PC-3 (cell line): ENCODE data around the gene ANP32E. TPM values are rescaled to one million over a fixed set of nuclear protein-coding genes. Genes with fewer than 3 reads are reported as not detected.

Experiments used
- ATAC-seq: fragments of 200-7000 bp; cut with Tn5 transposase; 2 replicates; pipeline ENCODE4 v1.9.1; 2020; ENCODE audit warnings: mild to moderate bottlenecking, moderate library complexity
- BruUV-seq: library from RNA; stranded (reverse); fragments of 400-500 nt; replicated peaks from 2 replicates; lab custom pipeline; 2021; lab: Mats Ljungman, UMichigan
- CTCF ChIA-PET: fragments of 300-600 bp; sonication (Branson Sonifier 250); formaldehyde crosslinking; loops from one replicate; lab custom pipeline; 2022; ENCODE audit warnings: antibody characterized with exemption; lab: Charles Lee
- POLR2A ChIA-PET: fragments of 300-600 bp; sonication (Branson Sonifier 250); formaldehyde crosslinking; loops from one replicate; lab custom pipeline; 2022; ENCODE audit warnings: antibody characterized with exemption; ENCODE audit not compliant: unreplicated experiment; lab: Charles Lee
- DNase-seq: peaks from one replicate; pipeline ENCODE4 v3.0.0-alpha.2; 2015
- H2AFZ ChIP-seq: fragments of 300-600 bp; sonication (generic); 2 replicates; pipeline ENCODE4 v1.6.0; 2016; ENCODE audit warnings: antibody characterized with exemption, low read length
- H3F3A ChIP-seq: fragments of 300-600 bp; sonication (generic); one replicate; pipeline ENCODE4 v1.6.0; 2017; ENCODE audit warnings: antibody characterized with exemption, low read length, control low read depth, mild to moderate bottlenecking; ENCODE audit not compliant: unreplicated experiment
- H3K27ac ChIP-seq: fragments of 300-600 bp; sonication (generic); 2 replicates; pipeline ENCODE4 v1.5.1; 2016; ENCODE audit warnings: mild to moderate bottlenecking, low read length
- H3K27me3 ChIP-seq: fragments of 300-600 bp; sonication (generic); 2 replicates; pipeline ENCODE4 v1.6.1; 2016; ENCODE audit warnings: low read length, mixed read lengths
- H3K36me3 ChIP-seq: fragments of 300-600 bp; sonication (generic); 2 replicates; pipeline ENCODE4 v1.6.1; 2016; ENCODE audit warnings: low read depth, mixed run types, low read length, mixed read lengths
- H3K4me1 ChIP-seq: fragments of 300-600 bp; sonication (generic); 2 replicates; pipeline ENCODE4 v1.5.1; 2016; ENCODE audit warnings: low read length; ENCODE audit not compliant: insufficient read depth
- H3K4me2 ChIP-seq: fragments of 300-600 bp; sonication (generic); 2 replicates; pipeline ENCODE4 v1.6.0; 2016; ENCODE audit warnings: low read length
- H3K4me3 ChIP-seq: fragments of 300-600 bp; sonication (generic); 2 replicates; pipeline ENCODE4 v1.5.1; 2016; ENCODE audit warnings: mild to moderate bottlenecking, low read length, mixed read lengths
- H3K79me2 ChIP-seq: fragments of 300-600 bp; sonication (generic); 2 replicates; pipeline ENCODE4 v1.6.1; 2017; ENCODE audit warnings: low read length, mixed read lengths
- H3K9ac ChIP-seq: fragments of 300-600 bp; sonication (generic); 2 replicates; pipeline ENCODE4 v1.6.0; 2016; ENCODE audit warnings: mild to moderate bottlenecking, low read length
- H3K9me2 ChIP-seq: fragments of 300-600 bp; sonication (generic); replicated peaks from 2 replicates; pipeline ENCODE4 v1.6.1; 2016; ENCODE audit warnings: mixed run types, low read length, mixed read lengths
- H3K9me3 ChIP-seq: fragments of 300-600 bp; sonication (generic); 2 replicates; pipeline ENCODE4 v1.6.1; 2016; ENCODE audit warnings: low read length, mixed read lengths
- H4K20me1 ChIP-seq: fragments of 300-600 bp; sonication (generic); 2 replicates; pipeline ENCODE4 v1.6.1; 2016; ENCODE audit warnings: low read length, mixed read lengths
- CTCF ChIP-seq: fragments of 300-600 bp; sonication (generic); conservative IDR thresholded peaks from 2 replicates; pipeline ENCODE4 v1.5.1; 2017; ENCODE audit warnings: antibody characterized with exemption, low read depth, mild to moderate bottlenecking, low read length
- EZH2 ChIP-seq: fragments of 300-600 bp; sonication (generic); IDR thresholded peaks from one replicate; pipeline ENCODE4 v1.6.1; 2017; ENCODE audit warnings: antibody characterized with exemption, mild to moderate bottlenecking, low read length; ENCODE audit not compliant: unreplicated experiment
- EZH2phosphoT487 ChIP-seq: fragments of 300-600 bp; sonication (generic); IDR thresholded peaks from 2 replicates; pipeline ENCODE4 v1.6.1; 2018; ENCODE audit warnings: mild to moderate bottlenecking, antibody characterized with exemption, low read length, borderline replicate concordance
- intact Hi-C: fragments of 100-400 bp; cut with micrococcal nuclease; formaldehyde crosslinking; loops from 2 replicates; pipeline ENCODE4 v1.9.0; 2023
- total RNA-seq: library from RNA; depleted of rRNA; stranded (reverse); fragments of >200 nt; gene quantifications from 2 replicates; pipeline ENCODE4 v1.2.3, GENCODE V29; 2014

ANP32E gene
- total RNA-seq, 1 experiment from 2014 or later, result 42.0 TPM

GRCh38 chr1:150180474-150180873, 55.4 kb downstream of the ANP32E start:
- H3K79me2 ChIP-seq, result no peaks in the 10 kb centered on the region
- H3K36me3 ChIP-seq, result no peaks in the 10 kb centered on the region
- TF ChIP-seq EZH2, result no peak
- TF ChIP-seq CTCF, result no peak
- TF ChIP-seq EZH2phosphoT487, result no peak
- no peak overlapping the region for H3K27ac ChIP-seq
- H3K4me2 ChIP-seq, result no peak overlapping the region
- ChIA-PET CTCF (no interaction called here), POLR2A (no interaction called here)
- no TSS peak for BruUV-seq
- H3K9me3 ChIP-seq, result no peaks in the 10 kb centered on the region
- ATAC-seq (no peak), DNase-seq (no peak)
- intact Hi-C loops, result loop anchor here (10.0 kb wide), 1 partner anchor 286 kb away; the partner anchor contains the start of gene BOLA1
- H3K4me1 ChIP-seq, result no peaks in the 10 kb centered on the region
- no peaks in the 10 kb centered on the region for H3F3A ChIP-seq
- H3K9ac ChIP-seq, result no peak overlapping the region
- no peak overlapping the region for H2AFZ ChIP-seq
- H3K27me3 ChIP-seq, result no peaks in the 10 kb centered on the region
- H4K20me1 ChIP-seq, result no peaks in the 10 kb centered on the region
- H3K9me2 ChIP-seq, result no peaks in the 10 kb centered on the region
- H3K4me3 ChIP-seq, result no peak overlapping the region

GRCh38 chr1:150179867-150180266, 56.0 kb downstream of the ANP32E start:
- intact Hi-C loops, result loop anchor here (10.0 kb wide), 1 partner anchor 285 kb away; the partner anchor contains the start of gene BOLA1
- DNase-seq (no peak), ATAC-seq (no peak)

More at GRCh38 chr1:150179867-150180266, 56.0 kb downstream of the ANP32E start:
- no peaks in the 10 kb centered on the region for H4K20me1 ChIP-seq
- H3K4me1 ChIP-seq, result no peaks in the 10 kb centered on the region
- H3K79me2 ChIP-seq, result no peaks in the 10 kb centered on the region
- ChIA-PET CTCF (interaction anchor here (0.7 kb wide), 1 partner anchor 14 kb away, joined by 3 read pairs; no protein-coding TSS in a partner anchor), POLR2A (no interaction called here)
- H3K36me3 ChIP-seq, result no peaks in the 10 kb centered on the region
- no peaks in the 10 kb centered on the region for H3K9me3 ChIP-seq
- no peak overlapping the region for H3K4me3 ChIP-seq
- no peaks in the 10 kb centered on the region for H3F3A ChIP-seq
- TF ChIP-seq EZH2, result no peak
- no peak for TF ChIP-seq EZH2phosphoT487
- TF ChIP-seq CTCF, result no peak
- H3K9me2 ChIP-seq, result no peaks in the 10 kb centered on the region
- no peak overlapping the region for H3K27ac ChIP-seq
- no TSS peak for BruUV-seq
- no peak overlapping the region for H2AFZ ChIP-seq
- H3K4me2 ChIP-seq, result no peak overlapping the region
- H3K27me3 ChIP-seq, result no peaks in the 10 kb centered on the region
- no peak overlapping the region for H3K9ac ChIP-seq
